ENCODE measurements around the gene IVL. TPM values are rescaled to one million over a fixed set of nuclear protein-coding genes. Genes with fewer than 3 reads are reported as not detected.

Gene IVL, protein sequence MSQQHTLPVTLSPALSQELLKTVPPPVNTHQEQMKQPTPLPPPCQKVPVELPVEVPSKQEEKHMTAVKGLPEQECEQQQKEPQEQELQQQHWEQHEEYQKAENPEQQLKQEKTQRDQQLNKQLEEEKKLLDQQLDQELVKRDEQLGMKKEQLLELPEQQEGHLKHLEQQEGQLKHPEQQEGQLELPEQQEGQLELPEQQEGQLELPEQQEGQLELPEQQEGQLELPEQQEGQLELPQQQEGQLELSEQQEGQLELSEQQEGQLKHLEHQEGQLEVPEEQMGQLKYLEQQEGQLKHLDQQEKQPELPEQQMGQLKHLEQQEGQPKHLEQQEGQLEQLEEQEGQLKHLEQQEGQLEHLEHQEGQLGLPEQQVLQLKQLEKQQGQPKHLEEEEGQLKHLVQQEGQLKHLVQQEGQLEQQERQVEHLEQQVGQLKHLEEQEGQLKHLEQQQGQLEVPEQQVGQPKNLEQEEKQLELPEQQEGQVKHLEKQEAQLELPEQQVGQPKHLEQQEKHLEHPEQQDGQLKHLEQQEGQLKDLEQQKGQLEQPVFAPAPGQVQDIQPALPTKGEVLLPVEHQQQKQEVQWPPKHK
- polyA plus RNA-seq (2013, experiment 1 of 2): not detected
- polyA plus RNA-seq (2013, experiment 2 of 2): not detected

DNA sequence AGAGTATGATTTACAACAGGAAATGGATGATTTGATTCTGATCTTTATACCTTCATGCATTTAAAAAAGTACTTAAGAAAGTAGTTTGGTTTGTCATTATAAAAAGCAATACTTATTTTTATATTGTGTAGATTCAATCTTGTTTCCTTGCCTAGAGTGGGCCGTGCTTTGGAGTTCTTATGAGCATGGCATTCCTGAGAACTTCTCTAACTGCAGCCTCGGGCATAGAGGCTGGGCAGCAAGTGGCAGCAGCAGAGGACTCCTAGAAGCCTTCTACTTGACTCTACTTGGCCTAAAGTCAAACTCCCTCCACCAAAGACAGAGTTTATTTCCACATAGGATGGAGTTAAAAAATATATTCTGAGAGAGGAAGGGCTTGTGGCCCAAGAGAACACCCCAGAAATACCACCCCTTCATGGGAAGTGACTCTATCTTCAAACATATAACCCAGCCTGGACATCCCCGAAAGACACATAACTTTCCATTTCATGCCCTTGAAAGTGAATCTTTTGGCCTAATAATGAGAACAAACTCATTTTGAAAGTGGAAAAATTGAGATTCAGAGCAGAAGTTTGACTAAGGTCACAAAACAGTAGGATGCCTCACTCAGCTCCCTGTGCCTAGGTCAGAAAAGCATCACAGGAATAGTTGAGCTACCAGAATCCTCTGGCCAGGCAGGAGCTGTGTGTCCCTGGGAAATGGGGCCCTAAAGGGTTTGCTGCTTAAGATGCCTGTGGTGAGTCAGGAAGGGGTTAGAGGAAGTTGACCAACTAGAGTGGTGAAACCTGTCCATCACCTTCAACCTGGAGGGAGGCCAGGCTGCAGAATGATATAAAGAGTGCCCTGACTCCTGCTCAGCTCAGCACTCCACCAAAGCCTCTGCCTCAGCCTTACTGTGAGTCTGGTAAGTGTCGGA, at the start of gene IVL:
Gene IVL (plus strand): TSS at position 861 of the 916 bp plus-strand sequence. CDS start 1,252 bp downstream, outside the sequence.
- Histone ChIP-seq H3K4me3 (ENCODE audit: low read length) (no peak within 1 kb of the TSS), H3K36me3 (ENCODE audit: control insufficient read depth, insufficient read depth, low read length) (no peaks in the 10 kb centered on the region), H3K79me2 (ENCODE audit: control insufficient read depth, insufficient read depth, low read length) (no peaks in the 10 kb centered on the region), H2AK5ac (ENCODE audit: low read length) (no peak within 1 kb of the TSS), H3K4me1 (ENCODE audit: control insufficient read depth, low read depth, low read length) (no peaks in the 10 kb centered on the region), H3K79me1 (ENCODE audit: low read length) (no peaks in the 10 kb centered on the region), H2BK5ac (ENCODE audit: low read length) (no peak within 1 kb of the TSS), H2BK120ac (ENCODE audit: low read depth, low read length) (no peak within 1 kb of the TSS), H4K8ac (ENCODE audit: low read depth, low read length) (no peak within 1 kb of the TSS), H3K9ac (ENCODE audit: low read length) (no peak within 1 kb of the TSS), H2BK15ac (replicated peaks; ENCODE audit: low read depth) (no peak within 1 kb of the TSS), H3K23ac (ENCODE audit: low read length) (no peak within 1 kb of the TSS), H3K56ac (ENCODE audit: low read length) (no peak within 1 kb of the TSS), H3K27ac (ENCODE audit: low read depth, low read length) (no peak within 1 kb of the TSS), H4K5ac (ENCODE audit: low read length) (no peak within 1 kb of the TSS), H3K4ac (ENCODE audit: low read depth, low read length) (no peak within 1 kb of the TSS), H3K27me3 (ENCODE audit: insufficient read depth, low read length, poor library complexity) (no peaks in the 10 kb centered on the region), H3K18ac (ENCODE audit: low read length) (no peak within 1 kb of the TSS), H3K4me2 (ENCODE audit: low read length) (no peak within 1 kb of the TSS)
- no peak for DNase-seq
- no CpG with 5 or more reads among the region's 4 CpGs for WGBS (ENCODE audit: extremely low coverage, insufficient coverage, low lambda C conversion rate)

DNA sequence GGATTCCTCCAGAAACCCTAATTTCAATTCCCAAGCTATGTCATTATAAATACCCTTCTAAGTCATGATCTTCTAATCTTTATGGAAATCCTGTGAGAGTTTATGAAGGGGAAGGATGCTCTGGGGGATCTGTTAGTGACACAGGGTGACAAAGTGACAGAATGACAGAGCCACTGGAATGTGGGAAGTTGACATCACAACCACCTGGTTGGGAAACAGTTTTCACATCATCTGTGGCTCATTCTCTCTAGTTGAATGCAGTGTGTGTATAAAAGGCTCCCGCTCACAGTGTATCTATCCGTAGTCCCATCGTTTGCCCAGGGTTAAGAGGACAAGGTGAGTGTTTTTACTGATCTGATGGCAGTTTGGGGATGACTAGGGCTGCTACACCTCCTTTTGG, 48.6 kb upstream of the IVL start, which contains the start of gene LCE7A:
Gene LCE7A (plus strand): TSS at position 301 of the 400 bp plus-strand sequence. CDS start 702 bp downstream, outside the sequence.
- no peak within 1 kb of the TSS for H3K18ac ChIP-seq (ENCODE audit: low read length)
- no peak for DNase-seq
- H3K27me3 ChIP-seq (ENCODE audit: insufficient read depth, low read length, poor library complexity): no peaks in the 10 kb centered on the region
- H3K9ac ChIP-seq (ENCODE audit: low read length): no peak within 1 kb of the TSS
- H3K23ac ChIP-seq (ENCODE audit: low read length): no peak within 1 kb of the TSS
- no peak within 1 kb of the TSS for H2AK5ac ChIP-seq (ENCODE audit: low read length)
- no peak within 1 kb of the TSS for H3K4ac ChIP-seq (ENCODE audit: low read depth, low read length)
- H2BK15ac ChIP-seq (replicated peaks; ENCODE audit: low read depth): no peak within 1 kb of the TSS
- H3K4me1 ChIP-seq (ENCODE audit: control insufficient read depth, low read depth, low read length): no peaks in the 10 kb centered on the region
- H4K8ac ChIP-seq (ENCODE audit: low read depth, low read length): no peak within 1 kb of the TSS
- no peak within 1 kb of the TSS for H4K5ac ChIP-seq (ENCODE audit: low read length)
- WGBS (ENCODE audit: extremely low coverage, insufficient coverage, low lambda C conversion rate): no CpG with 5 or more reads among the region's 3 CpGs
- H3K4me3 ChIP-seq (ENCODE audit: low read length): no peak within 1 kb of the TSS
- H3K4me2 ChIP-seq (ENCODE audit: low read length): no peak within 1 kb of the TSS
- H3K36me3 ChIP-seq (ENCODE audit: control insufficient read depth, insufficient read depth, low read length): no peaks in the 10 kb centered on the region
- no peaks in the 10 kb centered on the region for H3K79me2 ChIP-seq (ENCODE audit: control insufficient read depth, insufficient read depth, low read length)
- no peaks in the 10 kb centered on the region for H3K79me1 ChIP-seq (ENCODE audit: low read length)
- no peak within 1 kb of the TSS for H3K56ac ChIP-seq (ENCODE audit: low read length)
- H2BK5ac ChIP-seq (ENCODE audit: low read length): no peak within 1 kb of the TSS
- H3K27ac ChIP-seq (ENCODE audit: low read depth, low read length): no peak within 1 kb of the TSS
- no peak within 1 kb of the TSS for H2BK120ac ChIP-seq (ENCODE audit: low read depth, low read length)

DNA sequence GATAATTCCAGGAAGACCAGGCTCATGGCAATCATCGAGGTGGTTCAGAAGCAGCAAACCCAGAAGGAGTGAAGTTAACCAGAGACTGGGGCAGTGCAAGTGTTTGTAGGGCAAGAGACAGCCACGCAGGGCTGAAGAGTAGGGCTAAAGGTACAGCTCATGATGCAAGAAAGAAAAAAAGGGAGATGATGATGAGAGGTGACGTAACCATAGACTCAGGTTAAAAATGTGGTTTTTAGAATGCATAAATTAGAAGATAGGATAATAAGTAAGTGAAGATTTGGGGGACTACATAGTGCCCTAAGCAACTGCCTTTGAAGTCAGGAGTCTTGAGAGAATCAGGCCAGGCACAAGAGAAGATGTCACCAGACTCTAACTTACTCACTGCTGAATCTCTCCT, 48.2 kb upstream of the IVL start:
- no peak overlapping the region for H2AK5ac ChIP-seq (ENCODE audit: low read length)
- H2BK120ac ChIP-seq (ENCODE audit: low read depth, low read length): no peak overlapping the region
- no peak overlapping the region for H3K56ac ChIP-seq (ENCODE audit: low read length)
- no peak overlapping the region for H4K8ac ChIP-seq (ENCODE audit: low read depth, low read length)
- H4K5ac ChIP-seq (ENCODE audit: low read length): no peak overlapping the region
- H2BK5ac ChIP-seq (ENCODE audit: low read length): no peak overlapping the region
- no peak overlapping the region for H3K4me2 ChIP-seq (ENCODE audit: low read length)
- H3K9ac ChIP-seq (ENCODE audit: low read length): no peak overlapping the region
- H3K4ac ChIP-seq (ENCODE audit: low read depth, low read length): no peak overlapping the region
- 100% methylated on average over 1 of the region's 3 CpGs for WGBS (ENCODE audit: extremely low coverage, insufficient coverage, low lambda C conversion rate)
- H3K79me1 ChIP-seq (ENCODE audit: low read length): no peaks in the 10 kb centered on the region
- H3K4me1 ChIP-seq (ENCODE audit: control insufficient read depth, low read depth, low read length): no peaks in the 10 kb centered on the region
- H3K36me3 ChIP-seq (ENCODE audit: control insufficient read depth, insufficient read depth, low read length): no peaks in the 10 kb centered on the region
- H3K79me2 ChIP-seq (ENCODE audit: control insufficient read depth, insufficient read depth, low read length): no peaks in the 10 kb centered on the region
- H3K23ac ChIP-seq (ENCODE audit: low read length): no peak overlapping the region
- no peak overlapping the region for H3K27ac ChIP-seq (ENCODE audit: low read depth, low read length)
- no peak overlapping the region for H3K4me3 ChIP-seq (ENCODE audit: low read length)
- no peak overlapping the region for H2BK15ac ChIP-seq (replicated peaks; ENCODE audit: low read depth)
- DNase-seq: no peak
- H3K27me3 ChIP-seq (ENCODE audit: insufficient read depth, low read length, poor library complexity): no peaks in the 10 kb centered on the region
- no peak overlapping the region for H3K18ac ChIP-seq (ENCODE audit: low read length)

- H3K4me3 ChIP-seq (ENCODE audit: low read length): no peak overlapping the region
- H3K9ac ChIP-seq (ENCODE audit: low read length): no peak overlapping the region
- H3K18ac ChIP-seq (ENCODE audit: low read length): no peak overlapping the region
- H4K8ac ChIP-seq (ENCODE audit: low read depth, low read length): no peak overlapping the region
- no peak overlapping the region for H3K4me2 ChIP-seq (ENCODE audit: low read length)
- no peaks in the 10 kb centered on the region for H3K79me2 ChIP-seq (ENCODE audit: control insufficient read depth, insufficient read depth, low read length)
- no peak overlapping the region for H3K23ac ChIP-seq (ENCODE audit: low read length)
- WGBS (ENCODE audit: extremely low coverage, insufficient coverage, low lambda C conversion rate): no CpG with 5 or more reads among the region's 4 CpGs
- H3K4me1 ChIP-seq (ENCODE audit: control insufficient read depth, low read depth, low read length): no peaks in the 10 kb centered on the region
- no peaks in the 10 kb centered on the region for H3K36me3 ChIP-seq (ENCODE audit: control insufficient read depth, insufficient read depth, low read length)
- no peak overlapping the region for H3K27ac ChIP-seq (ENCODE audit: low read depth, low read length)
- no peak for DNase-seq
- H4K5ac ChIP-seq (ENCODE audit: low read length): no peak overlapping the region
- no peak overlapping the region for H3K4ac ChIP-seq (ENCODE audit: low read depth, low read length)
- no peak overlapping the region for H3K56ac ChIP-seq (ENCODE audit: low read length)
- H2BK15ac ChIP-seq (replicated peaks; ENCODE audit: low read depth): no peak overlapping the region
- no peak overlapping the region for H2BK5ac ChIP-seq (ENCODE audit: low read length)
- no peaks in the 10 kb centered on the region for H3K79me1 ChIP-seq (ENCODE audit: low read length)
- no peak overlapping the region for H2BK120ac ChIP-seq (ENCODE audit: low read depth, low read length)
- H3K27me3 ChIP-seq (ENCODE audit: insufficient read depth, low read length, poor library complexity): no peaks in the 10 kb centered on the region
- no peak overlapping the region for H2AK5ac ChIP-seq (ENCODE audit: low read length)
Measured at GRCh38 chr1:152861374-152861773, 47.0 kb upstream of the IVL start.

GRCh38 chr1:152864443-152864842, 43.9 kb upstream of the IVL start:
- Histone ChIP-seq H3K18ac (ENCODE audit: low read length) (no peak overlapping the region), H2BK120ac (ENCODE audit: low read depth, low read length) (no peak overlapping the region), H3K79me1 (ENCODE audit: low read length) (no peaks in the 10 kb centered on the region), H3K27me3 (ENCODE audit: insufficient read depth, low read length, poor library complexity) (no peaks in the 10 kb centered on the region), H3K4ac (ENCODE audit: low read depth, low read length) (no peak overlapping the region), H2AK5ac (ENCODE audit: low read length) (no peak overlapping the region), H3K9ac (ENCODE audit: low read length) (no peak overlapping the region), H3K23ac (ENCODE audit: low read length) (no peak overlapping the region), H4K5ac (ENCODE audit: low read length) (no peak overlapping the region), H3K4me1 (ENCODE audit: control insufficient read depth, low read depth, low read length) (no peaks in the 10 kb centered on the region), H3K79me2 (ENCODE audit: control insufficient read depth, insufficient read depth, low read length) (no peaks in the 10 kb centered on the region), H3K56ac (ENCODE audit: low read length) (no peak overlapping the region), H4K8ac (ENCODE audit: low read depth, low read length) (no peak overlapping the region), H2BK5ac (ENCODE audit: low read length) (no peak overlapping the region), H3K4me2 (ENCODE audit: low read length) (no peak overlapping the region), H3K36me3 (ENCODE audit: control insufficient read depth, insufficient read depth, low read length) (no peaks in the 10 kb centered on the region), H3K27ac (ENCODE audit: low read depth, low read length) (no peak overlapping the region), H3K4me3 (ENCODE audit: low read length) (no peak overlapping the region), H2BK15ac (replicated peaks; ENCODE audit: low read depth) (no peak overlapping the region)
- DNase-seq: no peak

Data from mesendoderm (in vitro differentiated cells).